Fibroblast of gingiva (primary cell): ENCODE data around the gene ASB3.
"Not testable (repeated sequence)": the region's sequence is repeated elsewhere in the genome, so short reads cannot be mapped to it uniquely, and the experiment has no call there.

Experiments
- DNase-seq: peaks from one replicate; pipeline ENCODE4 v3.0.0-alpha.2; 2011; ENCODE audit warnings: low read depth

ASB3 gene, protein sequence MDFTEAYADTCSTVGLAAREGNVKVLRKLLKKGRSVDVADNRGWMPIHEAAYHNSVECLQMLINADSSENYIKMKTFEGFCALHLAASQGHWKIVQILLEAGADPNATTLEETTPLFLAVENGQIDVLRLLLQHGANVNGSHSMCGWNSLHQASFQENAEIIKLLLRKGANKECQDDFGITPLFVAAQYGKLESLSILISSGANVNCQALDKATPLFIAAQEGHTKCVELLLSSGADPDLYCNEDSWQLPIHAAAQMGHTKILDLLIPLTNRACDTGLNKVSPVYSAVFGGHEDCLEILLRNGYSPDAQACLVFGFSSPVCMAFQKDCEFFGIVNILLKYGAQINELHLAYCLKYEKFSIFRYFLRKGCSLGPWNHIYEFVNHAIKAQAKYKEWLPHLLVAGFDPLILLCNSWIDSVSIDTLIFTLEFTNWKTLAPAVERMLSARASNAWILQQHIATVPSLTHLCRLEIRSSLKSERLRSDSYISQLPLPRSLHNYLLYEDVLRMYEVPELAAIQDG

DNA sequence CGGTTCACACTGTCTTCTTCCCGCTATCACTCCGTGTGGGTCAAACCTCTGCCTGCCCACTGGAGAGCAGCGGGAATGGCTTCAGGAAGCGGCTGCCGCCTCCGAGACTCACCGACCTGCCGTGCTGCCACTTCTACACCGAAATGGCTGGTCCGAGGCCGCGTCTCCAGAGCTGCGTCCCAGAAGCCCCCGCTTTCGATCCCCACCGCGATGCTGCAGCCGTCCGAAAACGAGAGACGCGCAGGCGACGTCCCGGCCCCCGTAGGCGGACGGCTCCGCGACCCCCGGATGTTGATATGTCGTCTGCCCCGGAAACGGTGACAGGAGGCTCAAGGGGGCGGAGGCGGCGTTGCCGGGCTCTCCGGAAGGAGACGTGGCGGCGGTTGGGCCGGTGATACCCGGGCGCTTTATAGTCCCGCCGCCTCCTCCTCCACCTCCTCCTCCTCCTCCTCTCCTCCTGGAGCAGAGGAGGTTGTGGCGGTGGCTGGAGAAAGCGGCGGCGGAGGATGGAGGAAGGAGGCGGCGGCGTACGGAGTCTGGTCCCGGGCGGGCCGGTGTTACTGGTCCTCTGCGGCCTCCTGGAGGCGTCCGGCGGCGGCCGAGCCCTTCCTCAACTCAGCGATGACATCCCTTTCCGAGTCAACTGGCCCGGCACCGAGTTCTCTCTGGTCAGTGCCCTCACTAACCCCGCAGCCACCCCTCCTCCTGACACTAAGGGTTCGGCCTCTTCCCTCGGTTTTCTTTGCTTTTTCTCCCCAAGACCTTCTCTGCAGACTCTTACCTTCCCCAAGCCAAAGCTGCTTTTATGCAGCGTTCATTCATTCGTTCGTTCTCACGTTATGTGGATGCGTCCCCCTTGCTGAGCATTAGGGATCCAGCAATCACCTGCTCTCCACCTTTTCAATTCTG is at the start of gene ASB3, which contains the start of gene ERLEC1:
Gene ASB3, minus strand, starts transcription at position 249 of the 909 bp plus-strand sequence. CDS start 21,381 bp downstream, outside the sequence.
Gene ERLEC1, plus strand, starts transcription at position 340 of the 909 bp plus-strand sequence. Its CDS starts 167 bp downstream, at position 507.
- DNase-seq: peak; percentile 85

DNA sequence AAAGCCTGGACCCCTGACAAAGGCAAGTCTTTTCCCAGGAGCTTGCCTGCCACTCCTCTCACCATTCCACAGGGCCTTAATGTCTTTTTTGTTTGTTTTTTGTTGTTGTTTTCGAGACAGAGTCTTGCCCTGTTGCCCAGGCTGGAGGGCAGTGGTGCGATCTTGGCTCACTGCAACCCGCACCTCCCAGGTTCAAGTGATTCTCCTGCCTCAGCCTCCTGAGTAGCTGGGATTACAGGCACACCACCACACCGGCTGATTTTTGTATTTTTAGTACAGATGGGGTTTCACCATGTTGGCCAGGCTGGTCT is 43.2 kb upstream of the ASB3 start:
- not testable (repeated sequence) for DNase-seq

DNA sequence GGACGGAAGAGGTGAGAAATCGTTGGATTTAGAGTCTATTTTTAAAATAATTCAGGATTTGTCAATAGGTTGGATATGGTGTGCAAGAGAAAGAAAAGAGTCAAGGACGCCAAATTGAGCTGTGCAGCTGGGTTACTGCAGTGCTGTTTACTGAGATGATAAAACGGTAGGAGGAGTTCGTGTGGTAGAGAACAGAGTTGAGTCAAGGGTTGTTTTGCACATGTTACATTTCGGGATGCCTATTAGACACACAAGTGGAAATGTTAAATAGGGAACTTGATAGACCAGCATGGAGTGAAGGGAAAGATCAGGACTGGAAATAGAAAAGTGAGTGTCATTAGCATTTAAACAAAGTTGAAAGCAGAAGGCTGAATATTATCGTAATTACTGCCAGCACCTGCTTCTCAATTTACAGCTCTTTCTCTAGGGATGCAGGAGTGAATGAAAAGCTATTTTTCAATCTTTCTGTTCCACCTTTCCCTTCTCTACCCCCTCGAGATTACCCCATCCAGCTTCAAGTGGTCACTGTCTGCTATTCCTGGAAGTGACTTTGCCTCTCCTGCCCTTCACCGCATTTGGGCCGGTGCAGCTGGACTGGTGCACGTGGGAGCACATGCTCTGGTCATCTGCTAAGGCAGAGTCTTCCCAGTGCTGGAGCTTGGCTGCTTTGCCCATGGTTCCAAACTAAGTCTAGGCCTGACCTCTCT is 42.7 kb upstream of the ASB3 start:
- no peak for DNase-seq

DNA sequence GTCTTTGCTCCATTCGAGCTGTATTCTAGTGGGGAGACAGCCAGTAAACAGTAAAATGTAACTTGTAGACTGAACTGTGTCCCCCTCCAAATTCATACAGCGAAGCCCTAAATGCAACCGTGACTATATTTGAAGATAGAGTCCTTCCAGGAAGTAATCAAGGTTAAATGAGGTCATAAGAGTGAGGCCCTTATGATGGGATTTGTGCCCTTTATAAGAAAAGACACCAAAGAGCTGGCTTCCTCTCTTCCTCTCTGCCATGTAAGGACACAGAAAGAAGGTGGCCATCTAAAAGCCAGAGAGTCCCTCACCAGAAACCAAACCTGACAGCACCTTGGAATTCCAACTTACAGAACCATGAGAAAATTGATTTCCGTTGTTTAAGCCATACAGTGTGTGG is 41.6 kb upstream of the ASB3 start:
- no peak for DNase-seq

DNA sequence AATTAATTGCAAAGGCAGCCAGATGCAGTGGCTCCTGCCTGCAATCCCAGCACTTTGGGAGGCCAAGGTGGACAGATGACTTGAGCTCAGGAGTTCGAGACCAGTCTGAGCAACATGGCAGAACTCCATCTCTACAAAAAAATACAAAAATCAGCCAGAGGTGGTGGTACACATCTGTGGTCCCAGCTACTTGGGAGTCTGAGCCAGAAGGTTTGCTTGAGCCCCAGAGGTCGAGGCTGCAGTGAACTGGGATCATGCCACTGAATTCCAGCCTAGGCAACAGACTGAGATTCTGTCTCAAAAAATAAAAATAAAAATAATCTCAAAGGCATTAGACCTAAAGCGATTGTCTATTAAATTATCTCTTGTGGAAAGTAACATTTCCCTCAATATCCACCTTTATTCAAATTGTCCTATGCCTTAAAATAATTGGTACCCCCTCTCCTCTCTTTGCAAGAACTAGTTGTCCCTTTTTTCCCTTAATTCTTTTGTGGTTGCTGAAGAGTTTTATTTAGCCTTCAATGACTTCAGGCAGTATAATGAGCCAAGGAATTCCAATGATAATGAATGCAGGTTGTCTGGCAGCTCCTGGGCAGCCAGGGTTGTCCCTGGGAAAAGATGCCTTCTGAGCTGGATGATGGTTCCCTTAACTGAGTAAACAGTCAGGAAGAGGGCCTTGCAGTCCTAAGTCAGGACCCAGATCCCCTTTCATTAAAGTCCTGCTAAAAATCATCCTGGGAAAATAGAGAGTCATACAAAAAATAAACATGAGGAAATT is 40.8 kb upstream of the ASB3 start:
- DNase-seq: no peak

DNA sequence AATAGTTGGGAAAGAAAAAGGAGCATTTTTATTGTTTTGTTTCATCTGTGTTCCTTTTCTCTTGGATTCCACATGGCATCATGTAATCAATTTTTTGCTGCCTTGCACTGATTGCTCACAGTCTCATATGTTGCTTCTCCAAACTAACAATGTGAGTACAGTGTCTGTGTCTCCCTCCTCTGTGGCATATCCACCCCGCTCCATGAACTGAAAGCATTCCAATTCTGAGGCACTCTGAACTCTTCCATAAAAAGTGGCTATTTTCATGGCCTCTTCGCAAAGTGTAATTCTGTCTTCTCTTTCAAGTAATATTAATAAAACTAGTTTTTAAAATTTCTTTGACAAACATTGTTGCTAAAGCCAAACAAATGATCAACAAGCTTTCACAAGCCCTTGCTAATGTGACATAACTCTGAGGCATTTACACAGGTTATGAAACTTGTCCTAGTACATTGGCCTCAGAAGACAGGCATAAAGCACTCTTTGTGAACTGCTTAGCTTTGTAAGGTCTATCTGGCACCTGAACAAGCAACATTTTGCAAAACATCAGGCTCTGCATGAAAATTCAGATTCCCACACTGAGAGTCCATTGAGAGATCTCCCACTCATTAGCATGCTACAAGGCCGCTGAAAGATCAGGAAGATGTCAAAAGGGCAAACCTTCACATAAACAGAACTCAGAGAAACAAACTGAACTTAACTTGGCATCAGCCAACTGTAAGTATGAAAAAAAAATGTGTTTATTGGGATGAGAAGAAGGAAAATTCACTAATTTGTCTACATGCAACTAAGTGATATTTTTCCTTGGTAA is 40.0 kb upstream of the ASB3 start:
- DNase-seq: peak; percentile 57

DNA sequence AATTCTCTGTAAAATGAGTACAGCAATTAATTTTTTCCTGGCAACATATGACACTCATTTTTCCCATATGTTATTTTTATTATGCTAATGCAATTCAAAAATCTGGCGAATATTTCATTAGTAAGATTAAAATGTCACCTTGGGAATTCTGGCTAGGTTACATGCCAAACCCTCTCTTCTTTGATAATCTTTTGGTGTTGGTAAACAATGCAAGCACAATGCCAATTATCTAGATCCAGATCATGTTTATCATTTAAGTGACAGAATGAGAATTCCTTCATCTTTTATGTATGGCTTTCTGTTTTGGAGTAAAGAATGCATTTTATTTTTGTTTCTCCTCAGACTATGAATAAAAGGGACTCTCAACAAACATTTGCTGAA is 39.3 kb upstream of the ASB3 start:
- no peak for DNase-seq

DNA sequence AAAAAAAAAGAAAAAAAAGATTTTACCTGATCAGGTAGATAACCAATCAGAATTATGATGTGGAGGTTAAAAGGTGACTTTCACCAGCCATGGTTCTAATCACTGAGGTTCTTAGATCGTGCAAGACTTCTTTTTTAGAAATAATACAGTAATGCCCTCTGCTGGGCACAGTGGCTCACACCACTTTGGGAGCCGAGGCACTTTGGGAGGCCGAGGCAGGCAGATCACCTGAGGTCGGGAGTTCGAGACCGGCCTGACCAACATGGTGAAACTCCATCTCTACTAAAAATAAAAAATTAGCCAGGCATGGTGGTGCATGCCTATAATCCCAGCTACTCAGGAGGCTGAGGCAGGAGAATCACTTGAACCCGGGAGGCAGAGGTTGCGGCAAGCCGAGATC is 36.9 kb upstream of the ASB3 start:
- not testable (repeated sequence) for DNase-seq

DNA sequence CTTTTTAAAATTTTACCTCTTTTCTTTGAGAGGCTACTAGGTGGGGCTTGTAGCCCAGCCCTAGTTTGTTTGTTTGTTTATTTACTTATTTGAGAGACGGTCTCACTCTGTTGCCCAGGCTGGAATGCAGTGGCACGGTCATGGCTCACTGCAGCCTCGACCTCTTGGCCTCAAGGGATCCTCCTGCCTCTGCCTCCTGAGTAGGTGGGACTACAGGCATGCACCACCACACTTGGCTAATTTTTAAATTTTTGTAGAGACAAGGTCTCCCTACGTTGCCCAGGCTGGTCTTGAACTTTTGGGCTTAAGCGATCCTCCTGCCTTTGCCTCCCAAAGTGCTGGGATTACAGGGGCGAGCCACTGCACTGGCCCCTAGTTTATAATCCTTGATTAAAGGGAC is 35.1 kb upstream of the ASB3 start:
- DNase-seq: no peak

DNA sequence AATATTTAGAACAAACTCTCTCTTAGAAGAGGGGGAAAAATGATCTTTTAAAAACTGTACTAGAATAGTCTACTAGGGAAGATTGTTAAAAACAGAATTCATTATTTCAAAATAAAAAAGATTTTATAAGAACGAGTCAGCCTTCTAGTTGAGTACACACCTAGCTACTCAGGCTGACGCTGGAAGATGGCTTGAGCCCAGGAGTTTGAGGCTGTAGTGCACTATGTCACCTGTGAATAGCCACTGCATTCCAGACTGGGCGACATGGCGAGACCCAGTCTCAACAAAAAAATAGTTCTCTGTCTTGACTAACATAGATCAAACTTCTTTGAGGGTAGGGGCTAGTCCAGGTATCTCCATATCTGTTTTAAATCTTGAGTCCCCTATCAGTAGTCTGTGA is 34.0 kb upstream of the ASB3 start:
- no peak for DNase-seq

DNA sequence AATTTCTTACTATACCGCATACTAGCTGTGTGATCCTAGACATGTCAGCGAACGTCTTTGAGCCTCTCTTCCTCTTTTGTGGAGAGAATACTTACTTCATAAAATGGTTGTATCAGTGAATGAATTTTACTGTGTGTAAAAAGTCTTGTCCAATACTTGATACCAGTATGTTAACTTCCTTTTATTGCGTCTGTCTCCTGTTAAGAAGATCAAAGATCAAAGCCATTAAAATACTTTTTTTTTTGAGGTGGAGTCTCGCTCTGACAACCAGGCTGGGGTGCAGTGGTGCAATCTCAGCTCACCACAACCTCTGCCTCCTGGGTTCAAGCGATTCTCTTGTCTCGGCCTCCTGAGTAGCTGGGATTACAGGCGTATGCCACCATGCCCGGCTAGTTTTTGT is 33.3 kb upstream of the ASB3 start:
- DNase-seq: no peak

DNA sequence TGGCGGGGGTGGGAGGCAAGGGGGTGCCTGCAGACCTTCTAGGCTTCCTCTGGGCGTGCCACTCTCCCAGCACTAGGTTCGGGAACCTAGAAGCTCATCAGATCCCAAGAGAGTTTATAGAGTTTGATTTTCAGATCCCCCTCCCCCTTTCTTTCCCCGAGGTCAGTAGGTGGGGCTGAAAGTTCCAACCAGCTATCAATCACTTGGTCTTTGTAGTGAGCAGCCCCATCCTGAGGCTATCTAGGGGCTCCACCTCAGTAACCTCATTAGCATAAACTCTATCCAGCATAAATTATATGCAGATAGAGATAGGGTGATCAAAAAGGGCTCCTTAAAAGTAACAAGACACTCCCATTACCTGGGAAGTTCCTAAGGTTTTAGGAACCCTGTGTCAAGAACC is 32.9 kb upstream of the ASB3 start:
- no peak for DNase-seq

DNA sequence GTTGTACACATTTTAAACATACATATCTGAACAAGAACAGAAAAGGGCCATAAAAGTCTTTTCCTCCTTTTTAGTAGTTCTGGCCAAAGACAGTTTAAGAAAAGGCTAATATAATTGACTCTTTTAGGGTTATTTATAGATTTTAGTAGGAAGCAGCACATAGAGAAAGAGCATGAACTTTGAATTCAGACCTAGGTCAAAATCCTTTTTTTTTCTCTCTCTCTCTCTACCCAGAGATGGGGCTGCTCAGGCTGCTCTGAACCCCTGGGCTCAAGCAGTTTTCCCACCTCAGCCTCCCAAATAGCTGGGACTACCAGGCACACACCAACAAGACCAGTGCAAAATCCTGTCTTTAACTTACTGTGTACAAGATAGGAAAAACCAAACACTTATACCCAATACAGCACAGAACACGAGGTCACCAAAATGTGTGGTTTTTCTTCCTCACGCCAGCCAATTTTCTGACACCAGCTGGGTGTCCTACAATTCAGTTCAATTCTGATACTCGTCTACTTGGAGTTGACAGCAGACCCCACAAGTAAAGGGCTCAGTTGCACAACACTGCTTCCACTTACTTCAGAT is 32.2 kb upstream of the ASB3 start:
- no peak for DNase-seq

DNA sequence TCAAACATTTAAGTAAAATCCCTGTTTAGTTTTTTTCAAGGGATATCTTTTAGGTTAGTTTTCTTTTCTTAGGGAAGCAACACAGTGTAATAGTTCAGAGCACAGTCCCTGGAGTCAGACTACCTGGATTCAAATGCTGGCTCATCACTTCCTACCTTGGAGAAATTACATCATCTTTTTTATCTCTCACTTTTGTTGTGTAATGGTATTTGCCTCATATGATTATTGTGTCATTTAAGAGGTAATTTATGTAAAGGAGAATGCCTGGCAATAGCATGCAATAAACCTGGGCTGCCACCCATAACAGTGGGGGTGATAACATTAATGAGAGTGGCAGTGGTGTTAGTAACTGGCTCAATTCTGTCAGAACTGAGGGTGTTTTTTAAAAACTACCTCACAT is 26.4 kb upstream of the ASB3 start:
- DNase-seq: no peak

DNA sequence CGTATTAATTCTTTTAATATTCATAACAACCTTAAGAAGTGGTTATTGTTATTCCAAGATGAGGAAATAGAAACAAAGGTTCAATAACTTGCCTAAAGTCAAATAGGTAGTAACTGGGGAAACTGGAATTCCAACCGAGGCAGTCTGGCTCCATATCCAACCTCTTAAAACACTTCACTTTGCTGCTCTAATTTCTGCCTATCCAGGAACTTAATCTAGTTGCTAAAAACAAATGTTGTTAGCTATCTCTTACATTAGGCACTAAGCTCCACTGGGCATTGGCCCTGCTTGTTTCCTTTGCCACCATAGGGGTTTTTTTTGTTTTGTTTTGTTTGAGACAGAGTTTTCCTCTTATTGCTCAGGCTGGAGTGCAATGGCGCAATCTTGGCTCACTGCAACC is 24.8 kb upstream of the ASB3 start:
- no peak for DNase-seq

DNA sequence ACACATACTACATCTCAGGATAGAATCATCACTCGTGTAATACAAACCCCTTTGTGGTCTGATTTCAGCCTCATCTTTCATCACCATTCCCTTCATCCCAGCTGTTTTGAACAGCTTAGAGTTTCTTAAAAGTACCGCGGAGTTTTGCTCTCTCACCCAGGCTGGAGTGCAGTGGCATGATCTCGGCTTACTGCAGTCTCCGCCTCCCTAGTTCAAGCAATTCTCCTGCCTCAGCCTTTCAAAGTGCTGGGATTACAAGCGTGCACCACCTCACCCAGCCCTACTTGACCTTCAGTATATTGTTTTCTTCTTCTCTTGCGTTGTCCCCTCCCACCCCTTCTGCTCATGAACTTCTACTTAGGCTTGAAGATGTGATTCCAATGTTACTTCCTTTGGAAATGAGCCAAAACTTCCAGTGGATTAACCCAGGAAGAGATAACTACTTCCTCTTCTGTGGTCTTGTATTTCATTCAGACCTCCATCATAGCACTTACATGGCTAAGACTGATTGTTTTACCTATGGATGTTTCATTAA is 15.9 kb upstream of the ASB3 start:
- DNase-seq: no peak

DNA sequence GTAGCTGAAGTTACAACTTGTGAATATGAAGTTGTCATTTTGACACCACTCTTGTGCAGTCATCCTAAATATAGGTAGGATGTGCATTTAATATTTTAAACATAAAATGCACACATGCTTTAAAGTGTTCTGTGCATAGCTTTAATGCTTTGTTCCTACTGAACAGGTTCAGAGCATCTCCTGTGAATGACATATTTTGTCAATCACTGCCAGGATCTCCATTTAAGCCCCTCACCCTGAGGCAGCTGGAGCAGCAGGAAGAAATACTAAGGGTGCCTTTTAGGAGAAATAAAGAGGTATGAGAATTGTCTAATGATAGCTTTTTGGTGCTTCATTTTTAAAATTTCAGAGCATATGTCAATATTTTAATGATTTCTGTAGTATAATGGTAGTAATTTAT is 14.8 kb upstream of the ASB3 start:
- no peak for DNase-seq

DNA sequence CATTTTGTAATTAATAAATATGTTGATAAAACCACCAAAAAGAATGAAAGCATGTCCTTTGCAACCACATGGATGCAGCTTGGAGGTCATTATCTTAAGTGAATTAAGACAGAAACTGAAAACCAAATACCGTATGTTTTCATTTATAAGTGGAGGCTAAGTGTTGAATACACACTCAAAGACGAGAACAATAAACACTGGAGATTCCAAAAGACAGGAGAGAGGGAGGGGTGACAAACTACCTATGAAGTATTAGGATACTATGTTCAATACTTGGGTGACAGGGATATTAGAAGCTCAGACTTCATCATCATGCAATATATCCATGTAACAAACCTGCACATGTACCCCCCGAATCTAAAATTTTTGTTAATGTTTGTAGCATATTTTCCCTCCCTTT is 7.1 kb upstream of the ASB3 start:
- no peak for DNase-seq

DNA sequence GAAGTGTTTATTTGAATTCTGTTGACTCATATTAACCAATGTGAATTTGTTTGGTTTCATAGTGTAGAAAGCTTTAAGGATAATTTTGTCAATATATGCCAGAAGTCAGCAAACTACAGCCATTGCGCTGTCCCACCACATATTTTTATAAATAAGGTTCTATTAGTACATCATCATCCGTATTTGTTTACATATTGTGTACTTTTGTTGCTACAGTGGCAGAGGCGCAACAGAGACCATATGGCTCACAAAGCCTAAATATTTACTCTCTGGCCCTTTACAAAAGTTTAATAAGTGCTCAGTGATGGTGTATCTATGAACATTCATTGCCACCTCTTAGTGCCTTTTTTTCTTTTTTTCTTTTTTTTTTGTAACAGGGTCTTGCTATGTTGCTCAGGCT is 6.5 kb upstream of the ASB3 start:
- peak; percentile 47 for DNase-seq
